MCF 10A (cell line): ENCODE results near the gene DDX10. TPM values are rescaled to one million over a fixed set of nuclear protein-coding genes. Genes with fewer than 3 reads are reported as not detected.

ENCODE experiments used
- BruUV-seq: library from RNA; stranded (reverse); fragments of 400-500 nt; replicated peaks from 2 replicates; lab custom pipeline; 2021; lab: Mats Ljungman, UMichigan
- CTCF ChIA-PET: fragments of 300-600 bp; sonication (Branson Sonifier 250); formaldehyde crosslinking; extraction: SDS; loops from one replicate; lab custom pipeline; 2021; ENCODE audit warnings: antibody characterized with exemption, inconsistent platforms; lab: Yijun Ruan, JAX
- POLR2A ChIA-PET: fragments of 300-600, 350-650 bp; sonication (Branson Sonifier 250); formaldehyde crosslinking; extraction: SDS; loops from one replicate; lab custom pipeline; 2020; ENCODE audit warnings: antibody characterized with exemption, inconsistent platforms; lab: Yijun Ruan, JAX
- DNase-seq: peaks from one replicate; pipeline ENCODE4 v3.0.0-alpha.2; 2018; ENCODE audit not compliant: unreplicated experiment
- H3K27ac Mint-ChIP-seq: one replicate; pipeline ENCODE4 v1.8.0; 2022; ENCODE audit warnings: mild to moderate bottlenecking, low read depth, mixed read lengths; ENCODE audit not compliant: unreplicated experiment
- H3K27me3 Mint-ChIP-seq: one replicate; pipeline ENCODE4 v1.8.0; 2022; ENCODE audit warnings: mixed read lengths; ENCODE audit not compliant: insufficient read depth, unreplicated experiment
- H3K36me3 Mint-ChIP-seq: one replicate; pipeline ENCODE4 v1.8.0; 2022; ENCODE audit warnings: mild to moderate bottlenecking, moderate library complexity, mixed read lengths; ENCODE audit not compliant: insufficient read depth, unreplicated experiment
- H3K4me1 Mint-ChIP-seq: one replicate; pipeline ENCODE4 v1.8.0; 2022; ENCODE audit warnings: mixed read lengths; ENCODE audit not compliant: insufficient read depth, unreplicated experiment
- H3K4me3 Mint-ChIP-seq: one replicate; pipeline ENCODE4 v1.8.0; 2022; ENCODE audit warnings: mild to moderate bottlenecking, moderate library complexity, mixed read lengths; ENCODE audit not compliant: unreplicated experiment
- H3K9me3 Mint-ChIP-seq: one replicate; pipeline ENCODE4 v1.8.0; 2022; ENCODE audit warnings: mixed read lengths; ENCODE audit not compliant: unreplicated experiment
- CTCF ChIP-seq: fragments of 200-600 bp; IDR thresholded peaks from one replicate; pipeline ENCODE4 v1.8.0; 2022; ENCODE audit warnings: antibody characterized with exemption, mild to moderate bottlenecking; ENCODE audit not compliant: unreplicated experiment
- intact Hi-C: fragments of 100-400 bp; cut with micrococcal nuclease; formaldehyde crosslinking; loops from 2 replicates; pipeline ENCODE4 v1.14.1; 2022
- total RNA-seq: library from RNA; stranded (reverse); gene quantifications from 2 replicates; pipeline ENCODE4 v1.2.3, GENCODE V29; 2022

Gene DDX10
- total RNA-seq, 1 experiment from 2014 or later = 113 TPM

- Mint-ChIP-seq H3K27ac (no peak overlapping the region), H3K4me1 (peaks cover 4% of the 10 kb centered on the region), H3K27me3 (no peaks in the 10 kb centered on the region), H3K4me3 (no peak overlapping the region), H3K9me3 (peaks cover 23% of the 10 kb centered on the region), H3K36me3 (no peaks in the 10 kb centered on the region)
- DNase-seq = no peak
- TF ChIP-seq CTCF = no peak
- CTCF ChIA-PET = interaction anchor here (0.7 kb wide), 1 partner anchor 10 kb away, joined by 3 read pairs; no protein-coding TSS in a partner anchor
- intact Hi-C loops = no loop called here
- POLR2A ChIA-PET = no interaction called here
- no TSS peak for BruUV-seq
Measured at GRCh38 chr11:108780119-108780518, 115.2 kb downstream of the DDX10 start.

GRCh38 chr11:108781946-108782345, 117.1 kb downstream of the DDX10 start:
- no peak for DNase-seq
- no TSS peak for BruUV-seq
- TF ChIP-seq CTCF = no peak
- ChIA-PET CTCF (interaction anchor here (0.6 to 1.1 kb wide), 2 partner anchors 10 to 915 kb away, joined by 3 read pairs; no protein-coding TSS in a partner anchor), POLR2A (interaction anchor here (0.8 kb wide), 2 partner anchors 11 to 72 kb away, joined by 3 to 8 read pairs; no protein-coding TSS in a partner anchor)
- Mint-ChIP-seq H3K36me3 (no peaks in the 10 kb centered on the region), H3K4me1 (peaks cover 9% of the 10 kb centered on the region), H3K9me3 (peaks cover 31% of the 10 kb centered on the region), H3K27ac (no peak overlapping the region), H3K4me3 (no peak overlapping the region), H3K27me3 (no peaks in the 10 kb centered on the region)
- intact Hi-C loops = no loop called here

- H3K4me3 Mint-ChIP-seq = no peak overlapping the region
- H3K4me1 Mint-ChIP-seq = peaks cover 9% of the 10 kb centered on the region
- no TSS peak for BruUV-seq
- DNase-seq = peak; percentile 13
- H3K36me3 Mint-ChIP-seq = no peaks in the 10 kb centered on the region
- ChIA-PET CTCF (interaction anchor here (0.6 to 1.1 kb wide), 3 partner anchors 10 to 690 kb away, joined by 3 read pairs; no protein-coding TSS in a partner anchor), POLR2A (interaction anchor here (1.5 kb wide), 1 partner anchor 15 kb away, joined by 3 read pairs; no protein-coding TSS in a partner anchor)
- peaks cover 31% of the 10 kb centered on the region for H3K9me3 Mint-ChIP-seq
- no peak for TF ChIP-seq CTCF
- no peak overlapping the region for H3K27ac Mint-ChIP-seq
- no peaks in the 10 kb centered on the region for H3K27me3 Mint-ChIP-seq
- intact Hi-C loops = loop anchor here (5.0 kb wide), 1 partner anchor 1151 kb away; no protein-coding TSS in a partner anchor
Measured at GRCh38 chr11:108786281-108786990, 121.6 kb downstream of the DDX10 start.

GRCh38 chr11:108787105-108787504, 122.2 kb downstream of the DDX10 start:
- ChIA-PET CTCF (interaction anchor here (0.6 to 1.7 kb wide), 4 partner anchors 13 to 897 kb away, joined by 3 to 6 read pairs (median 4); no protein-coding TSS in a partner anchor), POLR2A (interaction anchor here (1.5 kb wide), 1 partner anchor 15 kb away, joined by 3 read pairs; no protein-coding TSS in a partner anchor)
- intact Hi-C loops = loop anchor here (5.0 kb wide), 1 partner anchor 1150 kb away; no protein-coding TSS in a partner anchor
- no peak for DNase-seq
- Mint-ChIP-seq H3K9me3 (peaks cover 31% of the 10 kb centered on the region), H3K36me3 (no peaks in the 10 kb centered on the region), H3K4me1 (peaks cover 9% of the 10 kb centered on the region), H3K27me3 (no peaks in the 10 kb centered on the region), H3K27ac (no peak overlapping the region), H3K4me3 (no peak overlapping the region)
- TF ChIP-seq CTCF = no peak
- no TSS peak for BruUV-seq
